ENCODE results near the gene HOXA11. TPM values are rescaled to one million over a fixed set of nuclear protein-coding genes. Genes with fewer than 3 reads are reported as not detected.

HOXA11 gene
- total and polyA plus RNA-seq, 2 of the 4 experiments (the other 2 are of a cell fraction): 0.05 TPM; not detected in 1

DNA sequence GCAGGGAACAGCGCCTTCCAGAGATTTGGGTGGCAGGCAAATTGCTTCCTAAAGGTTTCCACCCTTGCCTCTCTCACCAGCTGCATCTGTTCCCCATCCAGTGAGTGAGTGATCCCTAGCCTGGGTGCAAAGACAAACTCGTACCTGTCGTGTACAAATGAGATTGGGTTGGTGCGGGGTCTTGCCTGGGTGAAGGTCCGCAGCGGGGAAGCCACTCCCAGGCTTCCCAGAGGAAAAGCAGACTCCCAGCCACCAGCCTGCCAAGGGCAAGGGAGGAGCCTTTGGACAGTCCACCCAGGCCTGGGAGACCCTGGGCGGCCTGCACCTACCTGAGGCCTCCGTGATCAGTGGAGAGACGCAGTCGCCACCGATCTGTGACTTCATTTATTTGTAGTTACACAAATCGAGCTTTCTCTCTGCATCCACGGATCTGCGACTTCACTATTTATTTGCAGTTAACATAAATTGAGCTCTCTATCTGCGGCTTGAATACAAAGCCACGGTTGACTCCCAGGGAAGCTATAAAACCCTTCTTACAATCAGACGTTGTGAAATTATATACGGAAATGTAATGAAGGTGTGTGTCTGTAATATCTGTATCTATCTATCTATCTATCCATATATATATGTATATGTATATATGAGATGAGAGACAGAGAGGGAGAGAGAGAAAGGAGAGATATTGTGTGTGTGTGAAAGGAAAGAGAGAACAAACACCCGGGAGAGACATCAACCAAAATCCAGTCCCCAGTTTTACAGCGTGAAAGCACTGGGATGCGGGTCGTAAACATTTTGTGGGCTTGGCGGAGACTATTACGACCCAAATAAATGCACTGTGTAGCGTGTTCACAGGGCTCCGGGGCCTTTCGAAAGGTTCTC, 25.5 kb downstream of the HOXA11 start:
- ATAC-seq (ENCODE audit: low read depth): no peak
- H3K9me3 ChIP-seq (ENCODE audit: control insufficient read depth, insufficient read depth, low read length): no peaks in the 10 kb centered on the region

More for the DNA sequence above, 25.5 kb downstream of the HOXA11 start:
- Histone ChIP-seq H3K4me1 (ENCODE audit: control insufficient read depth, insufficient read depth, low read length) (peaks cover 1% of the 10 kb centered on the region; the same call in 1 of the 2 replicates), H4K8ac (ENCODE audit: low read depth in 2 of 2, low read length in 2 of 2) (no peak overlapping the region), H3K18ac (ENCODE audit: low read depth, low read length) (no peak overlapping the region), H3K56ac (ENCODE audit: extremely low read depth, insufficient read depth, low read length) (no peak overlapping the region), H2AK5ac (ENCODE audit: low read depth, low read length) (no peak overlapping the region), H2BK20ac (ENCODE audit: low read depth, low read length) (no peak overlapping the region), H3K4me3 (ENCODE audit: insufficient read depth, low read depth, low read length) (no peak overlapping the region), H3K9me1 (ENCODE audit: insufficient read depth, low read length) (no peaks in the 10 kb centered on the region), H4K20me1 (ENCODE audit: insufficient read depth, low read length) (no peaks in the 10 kb centered on the region), H2AFZ (replicated peaks; ENCODE audit: low read length, poor library complexity) (peak overlapping the region; percentile 14), H3K36me3 (ENCODE audit: control insufficient read depth, insufficient read depth, low read length) (no peaks in the 10 kb centered on the region), H3K79me1 (ENCODE audit: low read depth in 1 of 2, low read length in 2 of 2) (0 out of 4 replicates have a peak, but pooled peaks cover 0 to 4% of the 10 kb centered on the region in 2 experiments), H3K23ac (ENCODE audit: low read depth, low read length) (no peak overlapping the region), H3K27ac (ENCODE audit: insufficient read depth, low read length) (no peak overlapping the region), H3K14ac (replicated peaks; ENCODE audit: low read depth, low read length) (no peak overlapping the region), H2BK120ac (ENCODE audit: low read depth, low read length) (no peak overlapping the region), H3K4ac (ENCODE audit: low read depth, low read length) (no peak overlapping the region), H3K4me2 (ENCODE audit: low read depth, low read length) (no peak overlapping the region), H2BK15ac (ENCODE audit: low read depth, low read length) (no peak overlapping the region), H3K9ac (ENCODE audit: low read depth, low read length) (no peak overlapping the region), H2BK5ac (ENCODE audit: low read depth, low read length, poor library complexity, severe bottlenecking) (no peak overlapping the region), H2AK9ac (replicated peaks; ENCODE audit: low read depth, low read length, poor library complexity) (no peak overlapping the region), H3K27me3 (ENCODE audit: control insufficient read depth, insufficient read depth, low read length) (peaks cover 16% of the 10 kb centered on the region), H4K5ac (ENCODE audit: low read depth, low read length) (no peak overlapping the region), H4K91ac (ENCODE audit: insufficient read depth, low read depth, low read length) (no peak overlapping the region)
- dilution Hi-C loops (cut with HindIII; ENCODE audit: low sequenced_read_pairs, unreplicated experiment): no loop called here
- ChIA-PET POLR2A (ENCODE audit: unreplicated experiment) (no interaction called here), CTCF (interaction anchor here (1.3 kb wide), 1 partner anchor 790 kb away, joined by 4 read pairs; no protein-coding TSS in a partner anchor)
- TF ChIP-seq RAD21 (IDR thresholded peaks at IDR 0.05; ENCODE audit: low read length): no peak
- no peak for TF ChIP-seq BHLHE40 (IDR thresholded peaks at IDR 0.05; ENCODE audit: low read depth, low read length)
- TF ChIP-seq POLR2A (IDR thresholded peaks at IDR 0.05; ENCODE audit: low read depth, low read length): no peak
- no peak for TF ChIP-seq FOS (IDR thresholded peaks at IDR 0.05; ENCODE audit: low read depth, low read length)
- TF ChIP-seq MAZ (IDR thresholded peaks at IDR 0.05; ENCODE audit: borderline replicate concordance, low read depth, low read length): no peak
- TF ChIP-seq RCOR1 (IDR thresholded peaks at IDR 0.05; ENCODE audit: insufficient replicate concordance, low read length): no peak
- TF ChIP-seq MAFK (IDR thresholded peaks at IDR 0.05; ENCODE audit: low read depth, low read length): no peak
- TF ChIP-seq, protein P1, sequence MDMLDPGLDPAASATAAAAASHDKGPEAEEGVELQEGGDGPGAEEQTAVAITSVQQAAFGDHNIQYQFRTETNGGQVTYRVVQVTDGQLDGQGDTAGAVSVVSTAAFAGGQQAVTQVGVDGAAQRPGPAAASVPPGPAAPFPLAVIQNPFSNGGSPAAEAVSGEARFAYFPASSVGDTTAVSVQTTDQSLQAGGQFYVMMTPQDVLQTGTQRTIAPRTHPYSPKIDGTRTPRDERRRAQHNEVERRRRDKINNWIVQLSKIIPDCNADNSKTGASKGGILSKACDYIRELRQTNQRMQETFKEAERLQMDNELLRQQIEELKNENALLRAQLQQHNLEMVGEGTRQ (IDR thresholded peaks at IDR 0.05; ENCODE audit: low read depth, low read length): no peak
- BruUV-seq (replicated peaks): no TSS peak
- no peak for DNase-seq
- in situ Hi-C loops (cut with MboI; ENCODE audit: low sequenced_read_pairs): loop anchor here (5.0 kb wide), 2 partner anchors 792 to 1307 kb away; no protein-coding TSS in a partner anchor
- intact Hi-C loops (cut with micrococcal nuclease): loop anchor here (2.0 to 10.0 kb wide), 3 partner anchors 957 to 1905 kb away; partner anchors contain the start of genes CBX3 and HNRNPA2B1
- WGBS, 2 experiments (ENCODE audit: extremely low coverage in 2 of 2, insufficient read length in 1 of 2): 99% methylated on average over 13 of the region's 27 CpGs; no CpG with 5 or more reads in 1 of the 2 experiments

All from IMR-90 (cell line).